ENCODE results near the gene PDXP.
"Not testable (repeated sequence)": the region's sequence is repeated elsewhere in the genome, so short reads cannot be mapped to it uniquely, and the experiment has no call there.

The PDXP gene, protein sequence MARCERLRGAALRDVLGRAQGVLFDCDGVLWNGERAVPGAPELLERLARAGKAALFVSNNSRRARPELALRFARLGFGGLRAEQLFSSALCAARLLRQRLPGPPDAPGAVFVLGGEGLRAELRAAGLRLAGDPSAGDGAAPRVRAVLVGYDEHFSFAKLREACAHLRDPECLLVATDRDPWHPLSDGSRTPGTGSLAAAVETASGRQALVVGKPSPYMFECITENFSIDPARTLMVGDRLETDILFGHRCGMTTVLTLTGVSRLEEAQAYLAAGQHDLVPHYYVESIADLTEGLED

DNA sequence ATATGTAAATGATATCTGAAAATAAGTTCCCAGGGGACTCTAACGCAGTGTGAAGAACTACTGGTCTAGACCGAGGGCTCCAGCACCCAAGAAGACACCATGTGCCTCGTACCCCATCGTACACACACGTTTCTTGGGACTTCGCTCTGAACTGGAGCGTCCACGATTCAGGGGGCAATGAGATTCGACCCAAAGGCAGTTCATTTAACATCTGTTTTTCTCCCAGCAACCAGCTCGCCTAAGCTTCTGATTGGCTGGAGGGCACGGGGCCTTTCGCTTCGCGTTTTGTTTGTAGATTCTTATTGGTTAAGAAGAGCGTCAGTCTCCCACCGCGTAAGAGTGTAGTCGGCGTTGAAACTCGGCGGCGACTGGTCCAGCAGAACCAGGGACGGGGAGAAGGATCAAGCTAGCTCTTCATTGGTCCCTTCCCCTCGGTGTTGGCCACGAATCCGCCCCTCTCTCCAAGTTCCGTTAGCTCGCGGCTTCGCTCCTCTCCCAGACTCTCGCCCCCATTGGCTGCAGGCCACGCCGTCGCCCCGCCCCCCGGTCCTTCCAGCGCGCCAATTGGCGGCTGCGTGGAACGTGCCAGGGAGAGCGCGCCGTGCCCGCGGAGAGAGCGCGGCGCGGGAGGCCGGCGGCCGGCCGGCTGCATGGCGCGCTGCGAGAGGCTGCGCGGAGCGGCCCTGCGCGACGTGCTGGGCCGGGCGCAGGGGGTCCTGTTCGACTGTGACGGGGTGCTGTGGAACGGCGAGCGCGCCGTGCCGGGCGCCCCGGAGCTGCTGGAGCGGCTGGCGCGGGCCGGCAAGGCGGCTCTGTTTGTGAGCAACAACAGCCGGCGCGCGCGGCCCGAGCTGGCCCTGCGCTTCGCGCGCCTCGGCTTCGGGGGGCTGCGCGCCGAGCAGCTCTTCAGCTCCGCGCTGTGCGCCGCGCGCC, at the start of gene PDXP:
Gene PDXP, plus strand, starts transcription at position 591 of the 933 bp plus-strand sequence. Its CDS starts 60 bp downstream, at position 651.
- DNase-seq = peak; percentile 100

DNA sequence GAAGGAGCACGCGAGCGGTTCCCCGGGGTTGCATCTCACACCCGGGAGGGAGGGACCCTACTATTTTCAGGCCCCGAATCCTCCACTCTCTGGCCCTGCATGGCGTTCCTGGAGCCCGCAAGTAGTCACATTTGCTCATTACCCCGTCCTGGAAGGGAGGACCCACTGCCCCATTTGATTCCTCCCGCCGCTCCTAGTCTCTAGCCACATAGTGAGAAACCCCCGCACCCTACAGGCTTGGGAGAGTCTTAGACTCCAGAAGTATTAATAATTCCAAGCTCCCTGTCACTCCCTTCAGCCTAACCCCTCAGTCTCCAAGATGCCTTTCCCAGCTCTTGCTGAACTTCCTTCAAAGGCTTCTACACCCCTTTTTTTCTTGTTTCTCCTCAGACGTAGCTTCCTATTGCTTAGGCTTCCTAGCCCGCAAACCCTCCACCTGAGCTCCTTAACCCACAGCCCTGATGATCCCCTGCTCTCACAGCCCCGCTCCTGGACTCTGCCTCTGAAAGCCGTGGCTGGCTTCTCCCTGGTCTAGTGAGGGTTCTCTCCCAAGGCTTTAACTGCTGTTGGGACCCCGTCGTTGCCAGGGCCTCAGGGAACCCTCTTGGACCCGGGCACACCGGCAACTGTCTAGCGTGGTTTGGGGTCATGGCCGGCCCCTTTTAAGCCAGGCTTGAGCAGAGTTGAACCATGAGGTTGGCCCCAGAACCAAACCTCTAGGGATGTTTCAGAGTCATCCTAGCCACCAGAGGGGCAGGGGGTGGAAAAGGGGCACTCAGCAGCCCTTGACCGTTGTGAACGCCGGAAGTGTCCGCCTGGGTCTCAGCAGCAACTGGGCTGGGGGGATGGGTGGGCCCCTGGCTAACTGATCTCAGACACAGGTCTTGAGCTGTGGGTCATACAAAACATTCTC, 49.0 kb upstream of the PDXP start:
- peak; percentile 8 to 43 for DNase-seq

DNA sequence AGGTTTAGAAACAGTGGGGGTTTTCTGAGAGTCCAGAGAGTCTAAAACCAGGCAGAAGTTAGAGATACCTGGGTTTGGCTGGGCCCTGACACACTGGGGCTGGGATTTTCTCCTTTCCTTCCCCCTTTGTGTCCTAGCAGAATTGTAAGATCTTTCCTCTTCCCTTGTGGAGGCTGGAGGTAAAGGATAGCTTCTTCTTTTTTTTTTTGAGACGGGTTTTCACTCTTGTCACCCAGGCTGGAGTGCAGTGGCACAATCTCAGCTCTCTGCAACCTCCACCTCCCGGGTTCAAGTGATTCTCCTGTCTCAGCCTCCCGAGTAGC, 48.4 kb upstream of the PDXP start:
- DNase-seq = not testable (repeated sequence)

DNA sequence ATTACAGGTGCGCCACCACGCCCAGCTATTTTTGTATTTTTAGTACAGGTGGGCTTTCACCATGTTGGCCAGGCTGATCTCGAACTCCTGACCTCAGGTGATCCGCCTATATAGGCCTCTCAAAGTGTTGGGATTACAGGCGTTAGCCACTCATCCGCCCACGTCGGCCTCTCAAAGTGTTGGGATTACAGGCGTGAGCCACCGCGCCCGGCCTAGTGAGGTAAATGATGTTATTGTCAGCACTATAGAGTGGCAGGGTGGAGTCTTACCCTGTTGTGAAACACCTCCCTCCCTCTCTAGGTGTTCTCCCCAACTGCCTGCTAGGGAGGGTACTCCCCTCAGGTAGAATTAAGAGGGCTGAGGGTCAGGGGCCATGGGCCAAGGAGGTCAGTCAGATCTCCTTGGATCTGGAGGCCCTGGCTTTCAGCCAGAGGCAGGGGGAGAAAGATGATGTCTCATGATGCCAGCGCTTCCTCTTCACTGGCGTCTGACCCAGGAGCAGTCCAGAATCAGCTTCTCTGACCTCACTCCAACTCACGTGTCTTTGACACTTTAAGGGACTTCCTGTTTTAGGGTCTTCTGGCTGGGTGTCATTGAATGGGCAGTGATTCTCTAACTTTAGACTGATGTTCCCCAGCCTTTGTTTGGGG, 47.9 kb upstream of the PDXP start:
- no peak for DNase-seq

DNA sequence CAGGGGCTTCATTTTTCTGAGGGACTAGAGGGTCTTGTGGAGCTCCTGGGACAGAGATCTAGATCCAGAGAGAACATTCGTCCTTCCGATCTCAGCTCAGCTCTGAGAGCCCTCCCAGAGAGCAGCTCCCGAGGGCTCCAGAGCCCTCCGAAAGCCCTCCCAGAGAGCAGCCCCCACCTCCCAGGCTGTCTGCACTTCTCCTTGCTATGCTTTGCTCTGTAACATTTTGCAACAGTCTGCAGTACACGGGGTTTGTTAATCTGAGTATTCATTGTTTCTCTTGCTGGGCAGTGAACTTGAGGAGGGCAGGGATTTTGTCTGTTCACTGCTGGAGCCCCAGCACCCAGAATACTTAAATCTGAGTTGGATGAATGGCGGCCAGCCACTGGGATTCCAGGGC, 47.3 kb upstream of the PDXP start:
- no peak for DNase-seq

DNA sequence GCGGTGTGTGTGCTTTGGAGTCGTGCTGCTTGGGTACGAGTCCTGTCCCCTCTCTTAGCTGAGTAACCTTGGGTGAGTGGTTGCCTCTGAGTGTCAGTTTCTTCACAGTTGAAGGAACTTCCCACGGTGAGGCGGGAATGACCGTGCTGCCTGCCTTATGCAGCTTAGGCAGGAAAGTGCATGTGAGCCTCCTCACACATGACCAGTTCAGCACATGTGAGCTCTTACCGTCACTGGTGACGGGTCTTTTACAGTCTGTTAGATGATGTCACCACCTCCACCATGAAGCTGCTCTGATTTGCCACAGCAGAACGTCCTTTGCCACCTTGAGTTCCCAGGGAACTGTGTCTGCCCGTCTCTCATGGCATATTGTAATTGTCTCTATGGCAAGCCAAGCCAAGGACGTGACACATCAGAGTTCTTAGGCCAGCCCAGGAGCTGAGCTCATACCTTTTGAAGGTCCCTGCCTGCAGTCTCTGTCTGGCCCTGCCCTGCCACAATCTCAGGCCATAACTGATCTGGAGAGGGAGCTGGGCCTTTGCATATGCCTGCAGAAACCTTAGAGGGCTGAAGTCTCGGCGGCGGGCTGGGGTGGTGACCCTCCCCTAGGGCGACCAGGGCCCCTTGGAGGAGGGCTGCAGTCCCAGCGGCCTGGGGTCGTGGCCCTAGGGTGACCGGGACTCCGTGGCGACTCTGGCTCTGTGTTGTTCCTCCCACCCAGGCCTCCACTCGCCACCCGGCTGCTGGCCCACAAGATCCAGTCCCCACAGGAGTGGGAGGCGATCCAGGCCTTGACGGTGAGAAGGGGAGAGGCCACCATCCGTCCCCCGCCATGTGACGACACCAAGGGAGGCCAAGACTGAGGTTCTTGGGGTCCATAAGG, 42.1 kb upstream of the PDXP start:
- no peak for DNase-seq

DNA sequence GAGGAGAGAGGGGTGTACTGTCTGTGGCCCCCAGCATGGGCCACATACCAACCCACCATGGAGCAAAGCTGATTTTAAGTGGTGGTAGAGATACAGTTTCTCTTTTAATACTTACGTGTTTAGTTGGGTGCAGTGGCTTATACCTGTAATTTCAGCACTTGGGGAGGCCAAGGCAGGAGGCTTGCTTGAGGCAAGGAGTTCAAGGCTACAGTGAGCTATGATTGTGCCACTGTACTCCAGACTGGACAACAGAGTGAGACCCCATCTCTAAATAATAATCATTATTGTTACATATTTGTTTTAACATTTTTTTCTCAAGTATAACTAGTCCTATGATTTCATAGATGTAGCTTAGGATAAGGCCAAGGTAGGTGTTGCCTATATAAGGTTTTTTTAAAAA, 41.1 kb upstream of the PDXP start:
- DNase-seq = no peak

DNA sequence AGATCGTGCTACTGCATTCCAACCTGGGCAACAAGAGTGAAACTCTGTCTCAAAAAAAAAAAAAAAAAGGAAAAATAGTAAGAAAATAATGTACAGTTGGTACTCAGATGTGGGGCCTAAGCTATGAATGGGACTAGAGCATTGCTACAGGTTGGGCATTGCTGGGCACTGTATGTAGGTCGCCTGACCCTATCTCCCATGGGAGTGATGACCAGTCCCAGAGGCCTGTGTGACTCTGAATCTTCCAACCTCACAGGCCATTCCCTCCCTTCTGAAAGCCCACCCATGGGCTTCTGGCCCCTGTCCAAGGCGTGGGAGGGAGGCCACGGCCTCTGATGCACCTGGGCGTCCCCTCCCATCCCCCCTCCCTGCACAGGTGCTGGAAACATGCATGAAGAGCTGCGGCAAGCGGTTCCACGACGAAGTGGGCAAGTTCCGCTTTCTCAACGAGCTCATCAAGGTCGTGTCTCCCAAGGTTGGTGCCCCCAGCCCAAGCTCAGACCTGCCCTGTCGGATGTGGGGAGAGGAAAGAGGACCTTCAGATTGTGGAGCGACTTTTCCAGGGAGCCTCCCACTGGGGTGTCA, 40.4 kb upstream of the PDXP start:
- no peak for DNase-seq

DNA sequence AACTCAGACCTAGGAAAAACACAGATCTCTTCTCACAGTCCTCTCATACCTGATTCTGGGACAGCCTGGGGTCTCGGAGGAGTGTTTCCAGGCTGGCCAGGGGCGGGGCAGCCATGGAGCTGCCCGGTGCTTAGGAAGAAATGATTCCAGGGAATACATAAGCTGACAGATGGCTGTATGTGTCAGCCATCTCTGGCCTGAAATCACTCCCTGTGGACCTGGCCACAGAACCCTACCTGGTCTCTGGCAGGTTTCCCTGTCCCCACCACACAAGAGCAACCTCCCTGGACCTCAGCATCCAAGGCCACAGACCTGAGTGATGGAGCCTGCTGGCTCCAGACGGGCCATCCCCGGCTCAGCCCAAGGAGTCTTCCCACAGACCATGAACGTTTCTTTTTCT, 39.8 kb upstream of the PDXP start:
- no peak for DNase-seq

DNA sequence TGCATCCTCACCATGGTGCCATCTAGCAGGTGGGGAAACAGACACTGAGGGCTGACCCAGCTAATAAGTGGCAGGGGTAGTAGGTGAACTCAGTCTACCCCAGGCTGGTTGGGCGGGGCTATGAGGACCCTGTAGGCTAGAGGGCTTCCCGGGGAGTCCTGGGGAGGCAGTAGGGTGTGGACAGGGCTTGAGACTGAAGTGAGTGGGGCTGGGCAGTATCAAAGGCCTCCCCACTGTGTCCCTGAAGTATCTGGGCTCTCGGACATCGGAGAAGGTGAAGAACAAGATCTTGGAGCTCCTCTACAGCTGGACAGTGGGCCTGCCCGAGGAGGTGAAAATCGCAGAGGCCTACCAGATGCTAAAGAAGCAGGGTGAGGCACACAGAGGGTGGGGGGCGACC, 38.5 kb upstream of the PDXP start:
- no peak for DNase-seq

DNA sequence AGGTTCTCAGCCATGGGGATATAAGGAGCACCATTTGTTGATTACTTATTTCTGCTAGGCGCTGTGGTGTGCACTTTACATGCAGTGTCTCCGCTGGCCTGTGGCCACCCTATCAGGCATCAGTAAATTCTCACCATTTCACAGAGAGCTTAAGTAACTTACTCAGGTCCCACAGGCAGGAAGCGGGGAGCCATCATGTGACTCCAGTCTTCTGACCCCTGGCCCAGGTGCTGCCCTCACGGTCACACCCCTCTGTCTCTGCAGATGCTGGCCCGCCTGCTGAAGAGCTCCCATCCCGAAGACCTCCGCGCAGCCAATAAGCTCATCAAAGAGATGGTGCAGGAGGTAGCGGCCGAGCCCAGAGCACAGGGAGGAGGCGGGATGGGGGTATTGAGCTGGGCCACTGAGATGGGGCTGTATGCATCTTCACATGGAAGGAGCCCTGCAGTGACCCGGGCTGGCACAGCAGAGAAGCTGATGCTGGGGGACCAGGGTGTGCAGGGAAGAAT, 37.1 kb upstream of the PDXP start:
- DNase-seq = no peak

DNA sequence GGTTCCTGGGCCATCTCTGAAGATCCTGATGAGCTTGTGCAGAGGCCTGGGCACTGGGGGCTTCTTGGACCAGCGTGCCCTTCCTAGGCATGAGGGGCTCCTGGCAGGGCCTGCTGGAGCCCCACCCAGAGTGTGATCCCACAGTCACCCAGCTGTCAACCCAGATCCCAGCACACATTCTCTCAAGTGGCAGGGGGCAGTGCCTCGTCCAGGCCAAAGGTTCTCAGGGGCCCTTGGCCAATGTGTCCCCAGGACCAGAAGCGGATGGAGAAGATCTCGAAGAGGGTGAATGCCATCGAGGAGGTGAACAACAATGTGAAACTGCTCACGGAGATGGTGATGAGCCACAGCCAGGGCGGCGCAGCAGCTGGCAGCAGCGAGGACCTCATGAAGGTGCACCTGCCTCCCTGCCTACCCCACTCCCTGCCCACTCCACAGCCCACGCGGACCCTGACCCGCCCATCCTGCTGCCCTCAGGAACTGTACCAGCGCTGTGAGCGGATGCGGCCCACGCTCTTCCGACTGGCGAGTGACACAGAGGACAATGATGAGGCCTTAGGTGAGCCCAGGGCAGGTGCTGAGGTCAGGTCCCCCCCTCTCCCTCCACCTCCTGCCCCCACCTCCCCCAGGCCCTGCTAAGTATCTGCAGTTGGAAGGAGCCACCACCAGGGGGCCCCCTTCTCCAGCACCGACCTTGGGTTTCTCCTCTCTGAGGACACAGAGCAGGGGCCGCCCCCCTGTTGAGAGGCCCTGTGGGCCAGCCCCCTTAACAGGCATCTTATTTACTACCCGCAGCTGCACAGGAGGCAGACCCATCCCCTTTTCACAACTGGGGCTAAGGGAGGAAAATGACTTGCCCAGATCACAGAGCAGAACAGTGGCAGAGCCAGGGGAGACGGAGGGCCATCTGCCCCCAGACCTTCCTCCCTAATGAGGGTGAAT, 35.2 kb upstream of the PDXP start:
- peak; percentile 17 to 58 for DNase-seq

DNA sequence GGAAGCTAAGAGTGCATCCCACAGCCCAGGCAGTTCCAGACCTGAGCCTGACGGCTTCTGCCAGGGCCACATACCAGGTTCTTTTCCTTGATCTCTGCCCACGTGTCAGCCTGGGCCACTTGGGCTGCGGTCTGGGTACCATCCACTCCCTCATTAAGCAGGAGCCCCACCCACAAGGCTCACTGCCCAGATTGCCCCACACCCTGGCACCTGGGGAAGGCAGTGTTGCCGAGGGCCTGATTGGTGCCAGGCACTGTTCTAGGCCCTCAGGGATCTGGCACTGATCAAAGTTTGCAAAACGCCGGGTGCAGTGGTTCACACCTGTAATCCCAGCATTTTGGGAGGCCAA, 34.5 kb upstream of the PDXP start:
- no peak for DNase-seq

DNA sequence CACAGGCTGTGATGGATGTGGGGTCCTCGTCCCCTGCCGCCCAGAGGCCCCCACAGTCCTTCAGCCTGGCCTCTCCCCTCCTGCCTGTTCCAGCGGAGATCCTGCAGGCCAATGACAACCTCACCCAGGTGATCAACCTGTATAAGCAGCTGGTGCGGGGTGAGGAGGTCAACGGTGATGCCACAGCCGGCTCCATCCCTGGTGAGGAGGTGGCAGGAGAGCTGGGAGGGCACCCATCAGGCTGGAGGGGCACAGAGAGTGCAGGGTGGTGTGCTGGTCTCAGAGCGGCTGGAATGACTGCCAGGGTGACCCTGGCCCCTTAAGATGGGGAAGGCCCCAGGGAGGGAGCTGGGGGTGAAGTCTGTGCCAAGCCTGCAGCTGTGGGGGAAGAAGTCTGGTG, 33.6 kb upstream of the PDXP start:
- no peak for DNase-seq

DNA sequence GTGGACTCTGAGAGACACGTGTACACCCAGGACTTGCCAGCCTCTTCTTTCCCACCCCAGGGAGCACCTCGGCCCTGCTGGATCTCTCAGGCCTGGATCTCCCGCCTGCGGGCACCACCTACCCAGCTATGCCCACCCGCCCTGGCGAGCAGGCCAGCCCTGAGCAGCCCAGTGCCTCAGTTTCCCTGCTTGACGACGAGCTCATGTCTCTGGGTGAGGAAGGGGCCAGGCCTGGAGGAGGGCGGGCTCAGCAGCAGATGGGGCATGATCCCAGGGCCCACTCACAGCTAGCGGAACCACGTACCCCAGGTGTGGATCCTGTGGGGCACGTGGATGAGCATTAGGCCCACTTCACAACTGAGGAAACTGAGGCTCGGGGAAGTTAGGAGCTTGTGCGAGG, 32.8 kb upstream of the PDXP start:
- no peak for DNase-seq

DNA sequence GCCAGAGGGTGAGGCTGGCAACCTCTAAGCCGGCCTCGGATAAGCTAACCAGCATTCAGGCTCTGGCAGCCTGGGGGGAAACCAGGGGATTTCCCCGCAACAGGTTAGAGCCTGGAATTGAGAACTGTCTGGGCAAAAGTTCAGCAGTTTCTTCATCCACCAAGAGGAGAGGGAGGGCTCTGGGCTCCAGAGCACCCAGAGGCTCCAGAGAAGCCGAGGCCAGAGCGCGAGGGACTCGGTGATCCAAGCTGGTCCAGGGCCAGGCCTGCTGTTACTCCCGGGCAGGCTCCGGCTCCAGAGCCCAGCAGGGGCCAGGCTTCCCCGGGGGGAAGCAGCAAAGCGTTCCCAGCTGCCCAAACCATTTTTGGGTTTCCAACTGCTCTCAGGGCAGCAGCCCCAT, 32.4 kb upstream of the PDXP start:
- DNase-seq = no peak

DNA sequence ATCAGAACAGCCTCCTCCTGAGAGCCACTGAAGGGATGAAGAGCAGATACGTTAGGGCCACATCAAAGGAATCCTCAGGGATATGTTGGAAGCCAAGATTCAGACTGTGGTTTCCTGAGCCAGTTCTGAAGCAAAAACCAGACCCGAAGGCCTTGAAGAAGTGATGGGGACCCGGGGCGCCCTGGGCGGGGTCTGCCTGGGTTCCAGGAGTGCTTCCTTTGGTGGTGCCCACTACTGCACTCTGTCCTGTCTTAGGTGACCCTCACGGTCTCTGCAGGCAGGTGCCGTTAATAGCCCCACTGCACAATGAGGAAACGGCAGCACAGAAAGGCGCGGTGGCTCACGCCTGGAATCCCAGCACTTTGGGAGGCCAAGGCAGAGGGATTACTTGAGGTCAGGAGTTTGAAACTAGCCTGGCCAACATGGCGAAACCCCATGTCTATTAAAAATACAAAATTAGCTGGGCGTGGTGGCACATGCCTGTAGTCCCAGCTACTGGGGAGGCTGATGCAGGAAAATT, 31.9 kb upstream of the PDXP start:
- DNase-seq = no peak

DNA sequence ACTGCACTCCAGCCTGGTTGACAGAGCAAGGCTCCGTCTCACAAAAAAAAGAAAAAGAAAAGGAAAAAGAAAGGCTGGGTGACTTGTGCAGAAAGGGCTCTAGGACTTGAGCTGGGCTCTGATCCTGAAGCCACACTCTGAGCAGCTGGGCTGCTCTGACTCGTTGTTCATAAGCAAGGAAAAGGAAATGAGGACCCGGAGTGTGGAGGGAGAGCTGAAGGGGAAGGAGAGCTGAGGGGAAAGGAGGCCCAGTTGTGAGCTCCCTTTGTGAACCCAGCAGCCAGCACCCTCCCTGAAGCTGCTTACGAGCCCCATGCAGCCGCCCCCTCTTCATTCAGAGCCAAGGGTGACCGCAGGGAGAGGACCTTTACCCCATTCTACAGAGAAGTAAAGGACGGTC, 31.4 kb upstream of the PDXP start:
- DNase-seq = no peak

DNA sequence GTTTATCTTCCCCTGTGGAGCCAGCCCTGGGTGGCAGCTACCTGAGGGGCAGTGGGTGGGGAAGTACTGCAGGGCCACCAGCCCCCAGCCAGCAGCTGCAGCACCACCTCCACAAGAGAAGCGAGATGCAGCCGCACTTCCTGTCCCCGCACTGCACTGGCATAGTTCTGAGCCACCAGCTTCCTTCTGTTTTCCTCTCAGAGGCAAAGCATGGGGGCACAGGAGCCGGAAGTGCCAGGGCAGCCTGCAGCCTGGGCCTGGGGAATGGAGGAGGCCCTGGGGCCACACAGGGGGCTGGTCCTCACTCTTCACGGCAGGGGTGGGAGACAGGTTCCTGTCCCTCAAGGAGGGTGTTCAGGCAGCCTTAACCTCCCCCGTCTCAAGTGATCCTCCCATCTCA, 31.0 kb upstream of the PDXP start:
- no peak for DNase-seq

DNA sequence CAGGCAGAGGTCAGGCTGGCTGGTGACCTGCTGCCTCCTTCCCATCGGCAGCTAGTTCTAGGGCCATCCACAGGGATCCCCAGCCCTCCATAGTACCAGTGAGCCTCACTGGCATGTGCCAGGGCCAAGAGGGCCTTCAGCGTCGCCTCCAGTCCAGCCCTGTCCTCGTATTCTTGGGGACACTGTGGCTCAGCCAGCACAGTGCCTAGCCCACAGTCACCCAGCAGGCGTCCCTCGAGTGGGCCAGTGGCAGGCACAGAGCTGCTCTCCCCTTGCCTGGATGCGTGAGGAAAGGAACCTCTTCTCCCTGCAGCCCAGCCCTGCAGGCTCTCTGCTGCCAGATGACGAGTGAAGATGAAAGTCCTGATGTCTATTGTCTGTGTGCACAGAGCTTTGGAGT, 29.7 kb upstream of the PDXP start:
- DNase-seq = no peak

All from NCI-H524 (cell line).